K562 (cell line): ENCODE measurements around the gene NEUROD2. TPM values are rescaled to one million over a fixed set of nuclear protein-coding genes. Genes with fewer than 3 reads are reported as not detected.

Experiments used
- ADNP ChIP-seq: fragments of 200-800 bp; sonication (Bioruptor generic); IDR thresholded peaks from 2 replicates; pipeline ENCODE4 v1.6.1; 2016; ENCODE audit warnings: missing genetic modification characterization, missing compliant biosample characterization
- EHMT2 ChIP-seq: fragments of 450-650 bp; IDR thresholded peaks from 2 replicates; pipeline ENCODE4 v1.6.1; 2018; ENCODE audit warnings: antibody characterized with exemption
- ELF2 ChIP-seq: fragments of 250-450 bp; sonication (Bioruptor Pico); IDR thresholded peaks from 2 replicates; pipeline ENCODE4 v1.5.0; 2021; ENCODE audit warnings: mild to moderate bottlenecking
- FUS ChIP-seq: fragments of 200-400 bp; formaldehyde crosslinking; optimal IDR thresholded peaks from 2 replicates; pipeline ENCODE3; 2017; ENCODE audit warnings: low read depth, low read length
- HDAC8 ChIP-seq: fragments of 450-650 bp; IDR thresholded peaks from 2 replicates; pipeline ENCODE4 v1.6.1; 2016; ENCODE audit warnings: mild to moderate bottlenecking, missing genetic modification characterization, moderate library complexity, missing compliant biosample characterization
- JUN ChIP-seq, 2 experiments: sonication (generic) in 1 of 2; formaldehyde crosslinking in 1 of 2; IDR thresholded peaks; 2 replicates each; pipeline versions ENCODE4 v1.6.1 to v1.8.0; 2012 to 2022; ENCODE audit warnings: borderline replicate concordance in 2 of 2, mild to moderate bottlenecking in 2 of 2, improper control_type of control experiment in 1 of 2, low read depth in 1 of 2, low read length in 1 of 2, missing genetic modification reagents in 1 of 2
- KAT8 ChIP-seq: fragments of 450-650 bp; IDR thresholded peaks from 2 replicates; pipeline ENCODE4 v1.6.1; 2016; ENCODE audit warnings: low read depth, mild to moderate bottlenecking
- MCM2 ChIP-seq: fragments of 450-650 bp; IDR thresholded peaks from 2 replicates; pipeline ENCODE4 v1.6.1; 2017; ENCODE audit warnings: low read depth, mild to moderate bottlenecking
- NCOA4 ChIP-seq: fragments of 450-650 bp; IDR thresholded peaks from 2 replicates; pipeline ENCODE4 v1.6.1; 2018; ENCODE audit warnings: mild to moderate bottlenecking; ENCODE audit not compliant: partially characterized antibody
- POLR2H ChIP-seq: IDR thresholded peaks from 2 replicates; pipeline ENCODE4 v1.6.1; 2016; ENCODE audit warnings: missing genetic modification characterization, low read depth, mild to moderate bottlenecking, control low read depth, missing compliant biosample characterization, moderate library complexity
- SIN3B ChIP-seq: fragments of 450-650 bp; IDR thresholded peaks from 2 replicates; pipeline ENCODE4 v1.6.1; 2017; ENCODE audit warnings: low read depth, mild to moderate bottlenecking, moderate library complexity
- TEAD4 ChIP-seq, 2 experiments: sonication (generic) in 1 of 2; formaldehyde crosslinking in 1 of 2; IDR thresholded peaks; 2 replicates each; pipeline versions ENCODE4 v1.6.1 to v1.8.0; 2012 to 2022; ENCODE audit warnings: borderline replicate concordance in 1 of 2, inconsistent platforms in 1 of 2, low read length in 1 of 2, mild to moderate bottlenecking in 1 of 2, missing genetic modification reagents in 1 of 2
- ZBED1 ChIP-seq: IDR thresholded peaks from 2 replicates; pipeline ENCODE4 v1.6.1; 2014
- polyA plus RNA-seq, 8 experiments: library from polyadenylated mRNA; depleted of rRNA in 4 of 8; stranded (reverse) in 5 of 8; unstranded in 3 of 8; fragments of >200 nt; fragmentation: Nextera tagmentation in 2 of 8; fragmentation: Illumina TruSeq in 1 of 8; extraction: Ambion mirVana in 2 of 8; extraction: Trizol in 1 of 8; gene quantifications; 2 replicates each; pipeline versions ENCODE4 v1.2.1 to v1.2.3, GENCODE V29; 2011 to 2014; ENCODE audit warnings: inconsistent platforms in 1 of 8, missing spikeins in 1 of 8
- total RNA-seq, 7 experiments: library from RNA; depleted of rRNA in 6 of 7; stranded (reverse); fragments of >200 nt in 6 of 7; fragmentation: Illumina TruSeq in 2 of 7; extraction: Trizol in 2 of 7; gene quantifications; 2 replicates each; pipeline versions ENCODE4 v1.2.1 to v1.2.3, GENCODE V29; 2011 to 2021; ENCODE audit warnings: low replicate concordance in 1 of 7
- TF ChIP-seq, protein P1 (sequence below), 2 experiments: fragments of 450-650 bp; IDR thresholded peaks; 2 replicates each; pipeline ENCODE4 v1.6.1; 2016; ENCODE audit warnings: mild to moderate bottlenecking in 2 of 2, borderline replicate concordance in 1 of 2, low read depth in 1 of 2, moderate library complexity in 1 of 2
- TF ChIP-seq, protein P2 (sequence below): sonication (generic); formaldehyde crosslinking; IDR thresholded peaks from 2 replicates; pipeline ENCODE4 v1.8.0; 2022; ENCODE audit warnings: mild to moderate bottlenecking, missing genetic modification reagents, borderline replicate concordance

The NEUROD2 gene
- total and polyA plus RNA-seq, 9 of the 15 experiments (the other 6 are each of a cell fraction or from before 2014, with no cell fraction given) = not detected

DNA sequence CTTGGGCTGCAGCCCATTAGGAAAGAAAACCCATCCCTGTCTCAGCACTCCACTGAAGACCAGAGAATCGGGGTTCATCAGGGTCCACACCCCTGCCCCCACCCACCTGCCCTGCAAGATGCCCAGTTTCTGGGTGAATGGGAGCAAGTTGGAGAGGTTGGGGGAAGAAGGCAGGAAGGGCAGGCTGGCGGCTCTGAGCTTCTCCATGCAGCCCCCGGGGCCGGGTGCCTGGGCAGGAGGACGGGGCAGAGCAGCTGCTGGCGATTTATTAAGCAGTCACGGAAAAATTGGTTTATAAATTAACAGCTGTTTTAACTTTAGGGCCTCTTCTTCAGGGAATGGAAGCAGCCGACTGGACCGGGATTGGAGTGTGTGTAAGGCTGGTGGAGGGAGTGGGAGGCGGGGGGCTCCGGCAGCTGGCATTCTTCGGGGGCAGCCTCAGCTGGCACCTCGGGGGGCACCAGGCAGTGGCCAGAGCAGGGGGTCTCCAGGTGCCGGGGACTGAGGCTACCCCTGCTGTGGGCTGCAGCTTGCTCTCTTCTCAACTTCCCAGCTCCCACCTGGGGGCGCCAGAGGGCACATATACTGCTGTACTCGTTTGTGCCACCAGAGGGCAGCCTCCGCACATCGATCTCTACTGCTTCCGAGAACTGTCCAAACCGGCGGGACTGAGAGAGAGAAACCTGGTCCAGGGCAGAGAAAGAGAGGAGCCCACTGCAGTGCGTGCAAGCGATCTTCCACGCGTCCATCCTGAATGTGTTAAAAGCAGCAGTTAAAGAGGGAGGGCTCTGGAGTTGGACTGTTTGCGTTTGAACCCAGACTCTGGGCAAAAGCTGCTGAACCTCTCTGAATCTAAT lies 14.0 kb upstream of the NEUROD2 start (continued):
- TF ChIP-seq, protein P1, sequence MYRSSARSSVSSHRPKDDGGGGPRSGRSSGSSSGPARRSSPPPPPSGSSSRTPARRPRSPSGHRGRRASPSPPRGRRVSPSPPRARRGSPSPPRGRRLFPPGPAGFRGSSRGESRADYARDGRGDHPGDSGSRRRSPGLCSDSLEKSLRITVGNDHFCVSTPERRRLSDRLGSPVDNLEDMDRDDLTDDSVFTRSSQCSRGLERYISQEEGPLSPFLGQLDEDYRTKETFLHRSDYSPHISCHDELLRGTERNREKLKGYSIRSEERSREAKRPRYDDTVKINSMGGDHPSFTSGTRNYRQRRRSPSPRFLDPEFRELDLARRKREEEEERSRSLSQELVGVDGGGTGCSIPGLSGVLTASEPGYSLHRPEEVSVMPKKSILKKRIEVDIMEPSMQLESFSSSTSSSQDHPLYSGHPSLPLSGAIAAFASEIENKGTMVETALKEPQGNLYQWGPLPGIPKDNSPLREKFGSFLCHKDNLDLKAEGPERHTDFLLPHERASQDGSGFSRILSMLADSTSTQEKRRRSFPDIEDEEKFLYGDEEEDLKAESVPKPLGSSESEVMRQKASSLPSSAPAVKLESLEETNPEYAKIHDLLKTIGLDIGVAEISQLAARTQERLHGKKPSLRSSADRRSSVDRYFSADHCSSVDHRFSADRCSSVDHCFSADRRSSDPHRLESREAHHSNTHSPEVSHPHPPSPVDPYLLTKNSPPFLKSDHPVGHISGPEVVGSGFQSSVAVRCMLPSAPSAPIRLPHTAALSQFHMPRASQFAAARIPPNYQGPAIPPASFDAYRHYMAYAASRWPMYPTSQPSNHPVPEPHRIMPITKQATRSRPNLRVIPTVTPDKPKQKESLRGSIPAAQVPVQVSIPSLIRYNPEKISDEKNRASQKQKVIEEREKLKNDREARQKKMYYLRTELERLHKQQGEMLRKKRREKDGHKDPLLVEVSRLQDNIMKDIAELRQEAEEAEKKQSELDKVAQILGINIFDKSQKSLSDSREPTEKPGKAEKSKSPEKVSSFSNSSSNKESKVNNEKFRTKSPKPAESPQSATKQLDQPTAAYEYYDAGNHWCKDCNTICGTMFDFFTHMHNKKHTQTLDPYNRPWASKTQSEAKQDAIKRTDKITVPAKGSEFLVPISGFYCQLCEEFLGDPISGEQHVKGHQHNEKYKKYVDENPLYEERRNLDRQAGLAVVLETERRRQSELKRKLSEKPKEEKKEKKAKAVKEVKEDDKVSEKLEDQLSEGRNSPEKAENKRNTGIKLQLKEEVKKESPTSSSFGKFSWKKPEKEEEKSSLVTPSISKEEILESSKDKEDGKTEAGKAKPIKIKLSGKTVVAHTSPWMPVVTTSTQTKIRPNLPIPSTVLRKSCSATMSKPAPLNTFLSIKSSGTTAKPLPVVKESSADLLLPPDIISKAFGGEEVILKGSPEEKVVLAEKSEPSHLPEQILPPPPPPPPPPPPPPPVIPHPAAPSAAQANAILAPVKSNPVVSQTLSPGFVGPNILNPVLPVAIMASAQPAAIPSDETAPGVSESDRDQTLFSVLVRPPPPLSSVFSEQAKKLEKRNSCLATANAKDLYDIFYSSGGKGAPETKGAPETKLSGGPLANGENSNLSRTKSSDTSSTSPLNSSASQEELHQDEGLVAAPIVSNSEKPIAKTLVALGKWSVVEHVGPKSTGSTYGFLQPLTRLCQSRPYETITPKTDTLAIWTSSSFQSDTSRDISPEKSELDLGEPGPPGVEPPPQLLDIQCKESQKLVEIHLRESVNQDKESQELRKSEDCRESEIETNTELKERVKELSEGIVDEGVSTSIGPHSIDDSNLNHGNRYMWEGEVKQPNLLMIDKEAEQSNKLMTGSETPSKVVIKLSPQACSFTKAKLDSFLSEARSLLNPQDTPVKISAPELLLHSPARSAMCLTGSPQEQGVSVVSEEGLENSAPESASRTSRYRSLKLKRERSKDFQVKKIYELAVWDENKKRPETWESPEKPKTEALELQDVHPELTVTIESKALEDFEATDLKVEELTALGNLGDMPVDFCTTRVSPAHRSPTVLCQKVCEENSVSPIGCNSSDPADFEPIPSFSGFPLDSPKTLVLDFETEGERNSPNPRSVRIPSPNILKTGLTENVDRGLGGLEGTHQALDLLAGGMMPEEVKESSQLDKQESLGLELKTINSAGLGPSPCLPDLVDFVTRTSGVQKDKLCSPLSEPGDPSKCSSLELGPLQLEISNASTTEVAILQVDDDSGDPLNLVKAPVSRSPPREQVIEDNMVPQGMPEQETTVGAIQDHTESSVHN (IDR thresholded peaks at IDR 0.05; ENCODE audit: borderline replicate concordance in 1 of 2, low read depth in 1 of 2) = no peak
- TF ChIP-seq ADNP (tag) = no peak
- TF ChIP-seq NCOA4 = no peak
- TF ChIP-seq ELF2 = no peak
- no peak for TF ChIP-seq FUS
- no peak for TF ChIP-seq ZBED1
- TF ChIP-seq POLR2H (tag) = no peak
- no peak for TF ChIP-seq SIN3B
- no peak for TF ChIP-seq HDAC8 (tag)
- TF ChIP-seq KAT8 = no peak
- TF ChIP-seq TEAD4 (IDR thresholded peaks at IDR 0.05; ENCODE audit: low read length) = peak; percentile 14; the same call in 1 of the 2 replicates
- no peak for TF ChIP-seq TEAD4 (CRISPR knock-in tag; IDR thresholded peaks at IDR 0.05; ENCODE audit: borderline replicate concordance)
- no peak for TF ChIP-seq MCM2
- TF ChIP-seq, protein P2, sequence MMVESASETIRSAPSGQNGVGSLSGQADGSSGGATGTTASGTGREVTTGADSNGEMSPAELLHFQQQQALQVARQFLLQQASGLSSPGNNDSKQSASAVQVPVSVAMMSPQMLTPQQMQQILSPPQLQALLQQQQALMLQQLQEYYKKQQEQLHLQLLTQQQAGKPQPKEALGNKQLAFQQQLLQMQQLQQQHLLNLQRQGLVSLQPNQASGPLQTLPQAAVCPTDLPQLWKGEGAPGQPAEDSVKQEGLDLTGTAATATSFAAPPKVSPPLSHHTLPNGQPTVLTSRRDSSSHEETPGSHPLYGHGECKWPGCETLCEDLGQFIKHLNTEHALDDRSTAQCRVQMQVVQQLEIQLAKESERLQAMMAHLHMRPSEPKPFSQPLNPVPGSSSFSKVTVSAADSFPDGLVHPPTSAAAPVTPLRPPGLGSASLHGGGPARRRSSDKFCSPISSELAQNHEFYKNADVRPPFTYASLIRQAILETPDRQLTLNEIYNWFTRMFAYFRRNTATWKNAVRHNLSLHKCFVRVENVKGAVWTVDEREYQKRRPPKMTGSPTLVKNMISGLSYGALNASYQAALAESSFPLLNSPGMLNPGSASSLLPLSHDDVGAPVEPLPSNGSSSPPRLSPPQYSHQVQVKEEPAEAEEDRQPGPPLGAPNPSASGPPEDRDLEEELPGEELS = no peak
- TF ChIP-seq JUN (IDR thresholded peaks at IDR 0.05; ENCODE audit: borderline replicate concordance, low read depth, low read length) = peak; percentile 51; the same call in 1 of the 2 replicates
- TF ChIP-seq JUN (CRISPR knock-in tag; IDR thresholded peaks at IDR 0.05; ENCODE audit: borderline replicate concordance) = no peak
- no peak for TF ChIP-seq EHMT2
